ENCODE data around the gene CTSZ. TPM values are rescaled to one million over a fixed set of nuclear protein-coding genes. Genes with fewer than 3 reads are reported as not detected.
"Not testable (repeated sequence)": the region's sequence is repeated elsewhere in the genome, so short reads cannot be mapped to it uniquely, and the experiment has no call there.

CTSZ gene
- total RNA-seq, 1 experiment from 2014 or later: not detected

GRCh38 chr20:58986968-58987517 is 20.0 kb downstream of the CTSZ start:
- in situ Hi-C loops (cut with HindIII; ENCODE audit: low sequenced_read_pairs): no loop called here

GRCh38 chr20:58986286-58986967 is 20.6 kb downstream of the CTSZ start:
- in situ Hi-C loops (cut with HindIII; ENCODE audit: low sequenced_read_pairs): no loop called here
- DNase-seq (ENCODE audit: low spot score): no peak

More at GRCh38 chr20:58986968-58987517, 20.0 kb downstream of the CTSZ start:
- peak; percentile 53 for DNase-seq (ENCODE audit: low spot score)

GRCh38 chr20:58985656-58986055 is 21.4 kb downstream of the CTSZ start:
- in situ Hi-C loops (cut with HindIII; ENCODE audit: low sequenced_read_pairs): no loop called here
- DNase-seq (ENCODE audit: low spot score): no peak

GRCh38 chr20:58984691-58985090 is 22.4 kb downstream of the CTSZ start:
- in situ Hi-C loops (cut with HindIII; ENCODE audit: low sequenced_read_pairs): no loop called here
- no peak for DNase-seq (ENCODE audit: low spot score)

GRCh38 chr20:58983115-58983468 is 24.0 kb downstream of the CTSZ start:
- in situ Hi-C loops (cut with HindIII; ENCODE audit: low sequenced_read_pairs); DNase-seq (ENCODE audit: low spot score): not testable (repeated sequence)

- DNase-seq (ENCODE audit: low spot score): no peak
- in situ Hi-C loops (cut with HindIII; ENCODE audit: low sequenced_read_pairs): no loop called here
Measured at GRCh38 chr20:58982406-58983114, 24.5 kb downstream of the CTSZ start.

- in situ Hi-C loops (cut with HindIII; ENCODE audit: low sequenced_read_pairs): no loop called here
- DNase-seq (ENCODE audit: low spot score): no peak
Measured at GRCh38 chr20:58981628-58982364, 25.3 kb downstream of the CTSZ start.

GRCh38 chr20:58980711-58981627 is 26.1 kb downstream of the CTSZ start, which contains the start of gene NELFCD:
TSS of gene NELFCD (plus strand) at chr20:58981256. CDS start at chr20:58981310, 54 bp downstream.
- DNase-seq (ENCODE audit: low spot score): peak; percentile 79
- in situ Hi-C loops (cut with HindIII; ENCODE audit: low sequenced_read_pairs): no loop called here

GRCh38 chr20:58978351-58979190 is 28.5 kb downstream of the CTSZ start:
- no peak for DNase-seq (ENCODE audit: low spot score)
- in situ Hi-C loops (cut with HindIII; ENCODE audit: low sequenced_read_pairs): no loop called here

- no peak for DNase-seq (ENCODE audit: low spot score)
- in situ Hi-C loops (cut with HindIII; ENCODE audit: low sequenced_read_pairs): no loop called here
Measured at GRCh38 chr20:58976061-58976730, 30.9 kb downstream of the CTSZ start.

GRCh38 chr20:58975353-58975752 is 31.7 kb downstream of the CTSZ start:
- in situ Hi-C loops (cut with HindIII; ENCODE audit: low sequenced_read_pairs): no loop called here
- no peak for DNase-seq (ENCODE audit: low spot score)

GRCh38 chr20:58973866-58974265 is 33.2 kb downstream of the CTSZ start:
- in situ Hi-C loops (cut with HindIII; ENCODE audit: low sequenced_read_pairs): no loop called here
- no peak for DNase-seq (ENCODE audit: low spot score)

- no peak for DNase-seq (ENCODE audit: low spot score)
- in situ Hi-C loops (cut with HindIII; ENCODE audit: low sequenced_read_pairs): no loop called here
Measured at GRCh38 chr20:58973179-58973578, 33.9 kb downstream of the CTSZ start.

GRCh38 chr20:58971429-58971828 is 35.6 kb downstream of the CTSZ start:
- no peak for DNase-seq (ENCODE audit: low spot score)
- in situ Hi-C loops (cut with HindIII; ENCODE audit: low sequenced_read_pairs): no loop called here

- in situ Hi-C loops (cut with HindIII; ENCODE audit: low sequenced_read_pairs): no loop called here
- no peak for DNase-seq (ENCODE audit: low spot score)
Measured at GRCh38 chr20:58970146-58970545, 36.9 kb downstream of the CTSZ start.

GRCh38 chr20:58969439-58969838 is 37.6 kb downstream of the CTSZ start:
- in situ Hi-C loops (cut with HindIII; ENCODE audit: low sequenced_read_pairs): no loop called here
- DNase-seq (ENCODE audit: low spot score): no peak

GRCh38 chr20:58967652-58968429 is 39.2 kb downstream of the CTSZ start:
- in situ Hi-C loops (cut with HindIII; ENCODE audit: low sequenced_read_pairs): no loop called here
- DNase-seq (ENCODE audit: low spot score): no peak

Measured in G401 (cell line).